ENCODE data around the gene GEMIN2.
"Not testable (repeated sequence)": the region's sequence is repeated elsewhere in the genome, so short reads cannot be mapped to it uniquely, and the experiment has no call there.

Gene GEMIN2

DNA sequence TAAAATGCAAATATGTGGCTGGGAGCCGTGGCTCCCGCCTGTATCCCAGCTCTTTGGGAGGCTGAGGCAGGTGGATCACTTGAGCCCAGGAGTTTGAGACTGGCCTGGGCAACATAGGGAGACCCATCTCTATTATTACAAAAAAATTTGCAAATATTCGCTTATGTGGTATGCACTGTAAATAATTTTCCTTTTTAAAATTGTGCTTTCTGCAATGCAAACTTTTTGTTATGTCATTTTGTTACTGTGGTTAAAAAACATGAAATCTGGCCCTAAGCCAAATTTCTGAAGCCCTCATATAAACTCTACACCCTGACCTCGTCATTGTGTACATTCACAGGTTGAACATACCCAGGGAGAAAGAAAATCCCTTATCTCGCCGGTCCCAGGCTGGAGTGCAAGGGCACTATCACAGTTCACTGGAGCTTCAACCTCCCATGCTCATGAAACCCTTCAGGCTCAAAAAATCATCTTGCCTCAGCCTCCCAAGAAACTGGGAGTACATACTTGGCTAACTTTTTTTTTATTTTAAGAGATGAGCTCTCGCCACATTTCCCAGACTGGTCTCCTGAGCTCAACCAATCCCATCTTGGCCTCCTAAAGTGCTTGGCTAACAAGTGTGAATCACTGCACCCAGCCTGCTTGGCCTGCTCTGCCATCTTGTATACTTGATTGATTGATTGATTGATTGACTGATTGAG lies 31.3 kb downstream of the GEMIN2 start:
- Histone ChIP-seq H3K36me3 (ENCODE audit: insufficient read depth, low read length) (peaks cover 8% of the 10 kb centered on the region; the same call in 1 of the 2 replicates), H3K9me3 (ENCODE audit: low read depth, low read length) (no peaks in the 10 kb centered on the region), H3K4me3 (no peak overlapping the region), H3K9ac (ENCODE audit: insufficient read length) (no peak overlapping the region), H3K27ac (no peak overlapping the region)
- TF ChIP-seq FOXP2 (optimal IDR thresholded peaks at IDR 0.05; ENCODE audit: control extremely low read depth, extremely low read length, insufficient read depth), result no peak
- TF ChIP-seq POLR2AphosphoS5 (IDR thresholded peaks at IDR 0.05; ENCODE audit: borderline replicate concordance, low read depth, low read length), result no peak
- TF ChIP-seq EZH2 (IDR thresholded peaks at IDR 0.05), result no peak
- DNase-seq (ENCODE audit: low read depth, low spot score), result no peak

DNA sequence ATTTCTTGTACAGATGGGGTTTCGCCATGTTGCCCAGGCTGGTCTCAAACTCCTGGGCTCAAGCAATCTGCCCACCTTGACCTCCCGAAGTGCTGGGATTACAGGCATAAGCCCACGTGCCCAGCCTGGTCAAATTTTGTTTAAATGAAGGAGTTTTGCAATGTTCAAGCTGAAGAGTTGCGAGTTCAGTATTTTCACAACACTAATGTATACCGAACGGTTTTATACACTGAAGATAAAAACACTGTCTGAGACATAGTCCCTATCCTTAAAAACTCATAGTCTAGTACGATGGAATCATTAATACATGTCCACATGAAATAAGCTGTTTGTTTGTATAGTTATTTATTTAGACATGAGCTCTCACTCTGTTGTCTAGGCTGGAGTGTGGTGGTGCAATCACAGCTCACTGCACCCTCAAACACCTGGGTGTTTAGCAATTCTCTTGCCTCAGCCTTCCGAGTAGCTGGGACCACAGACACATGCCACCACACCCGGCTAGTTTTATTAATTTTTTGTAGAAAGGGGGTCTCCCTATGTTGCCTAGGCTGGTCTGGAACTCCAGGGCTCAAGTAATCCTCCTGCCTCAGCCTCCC lies 40.6 kb downstream of the GEMIN2 start:
- DNase-seq (ENCODE audit: low read depth, low spot score), result no peak
- Histone ChIP-seq H3K4me3 (no peak overlapping the region), H3K36me3 (ENCODE audit: insufficient read depth, low read length) (peaks cover 12% of the 10 kb centered on the region), H3K27ac (no peak overlapping the region), H3K9me3 (ENCODE audit: low read depth, low read length) (no peaks in the 10 kb centered on the region), H3K9ac (ENCODE audit: insufficient read length) (no peak overlapping the region)
- TF ChIP-seq EZH2 (IDR thresholded peaks at IDR 0.05), result no peak

DNA sequence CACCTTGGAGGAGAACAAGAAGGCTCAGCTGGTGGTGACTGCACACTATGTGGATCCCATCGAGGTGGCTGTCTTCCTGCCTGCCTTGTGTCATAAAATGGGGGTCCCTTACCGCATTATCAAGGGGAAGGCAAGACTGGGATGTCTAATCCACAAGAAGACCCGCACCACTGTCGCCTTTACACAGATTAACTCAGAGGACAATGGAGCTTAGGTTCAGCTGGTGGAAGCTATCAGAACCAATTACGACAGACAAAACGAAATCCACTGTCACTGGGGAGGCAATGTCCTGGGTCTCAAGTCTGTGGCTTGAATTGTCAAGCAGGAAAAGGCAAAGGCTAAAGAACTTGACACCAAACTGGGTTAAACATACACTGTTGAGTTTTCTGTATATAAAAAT lies 43.4 kb downstream of the GEMIN2 start:
- Histone ChIP-seq H3K9ac (ENCODE audit: insufficient read length) (no peak overlapping the region), H3K27ac (no peak overlapping the region), H3K9me3 (ENCODE audit: low read depth, low read length) (no peaks in the 10 kb centered on the region), H3K4me3 (no peak overlapping the region), H3K36me3 (ENCODE audit: insufficient read depth, low read length) (peaks cover 20% of the 10 kb centered on the region; the same call in 1 of the 2 replicates)
- no peak for TF ChIP-seq POLR2AphosphoS5 (IDR thresholded peaks at IDR 0.05; ENCODE audit: borderline replicate concordance, low read depth, low read length)
- TF ChIP-seq EZH2 (IDR thresholded peaks at IDR 0.05), result no peak
- no peak for DNase-seq (ENCODE audit: low read depth, low spot score)

DNA sequence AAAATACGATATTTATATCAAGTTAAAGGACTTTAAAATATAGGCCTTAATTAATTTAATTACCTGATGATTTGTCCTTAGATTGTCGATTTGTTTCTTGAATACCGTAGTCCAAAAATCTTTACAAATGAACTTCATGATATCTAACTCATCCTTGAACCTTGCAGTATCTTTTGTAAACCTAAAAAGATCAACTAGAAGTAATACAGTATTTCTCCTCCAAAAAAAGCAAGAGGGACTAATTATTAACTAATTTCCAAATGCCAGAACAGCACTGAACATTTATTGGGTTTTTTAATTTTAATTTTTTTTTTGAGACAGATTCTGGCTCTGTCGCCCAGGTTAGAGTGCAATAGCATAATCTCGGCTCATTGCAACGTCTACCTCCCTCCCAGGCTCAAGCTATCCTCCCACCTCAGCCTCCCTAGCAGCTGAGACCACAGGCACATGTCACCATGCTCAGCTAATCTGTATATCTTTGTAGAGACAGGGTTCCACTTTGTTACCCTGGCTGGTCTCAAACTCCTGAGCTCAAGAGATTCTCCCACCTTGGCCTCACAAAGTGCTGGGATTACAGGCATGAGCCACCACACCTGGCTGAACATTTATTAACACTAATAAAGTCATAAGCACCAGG lies 44.2 kb downstream of the GEMIN2 start:
- H3K4me3 ChIP-seq, result no peak overlapping the region
- no peak for DNase-seq (ENCODE audit: low read depth, low spot score)
- H3K9ac ChIP-seq (ENCODE audit: insufficient read length), result no peak overlapping the region
- no peaks in the 10 kb centered on the region for H3K9me3 ChIP-seq (ENCODE audit: low read depth, low read length)
- peaks cover 25% of the 10 kb centered on the region; the same call in 1 of the 2 replicates for H3K36me3 ChIP-seq (ENCODE audit: insufficient read depth, low read length)
- TF ChIP-seq EZH2 (IDR thresholded peaks at IDR 0.05) (no peak), FOXP2 (optimal IDR thresholded peaks at IDR 0.05; ENCODE audit: control extremely low read depth, extremely low read length, insufficient read depth) (no peak)
- H3K27ac ChIP-seq, result no peak overlapping the region

DNA sequence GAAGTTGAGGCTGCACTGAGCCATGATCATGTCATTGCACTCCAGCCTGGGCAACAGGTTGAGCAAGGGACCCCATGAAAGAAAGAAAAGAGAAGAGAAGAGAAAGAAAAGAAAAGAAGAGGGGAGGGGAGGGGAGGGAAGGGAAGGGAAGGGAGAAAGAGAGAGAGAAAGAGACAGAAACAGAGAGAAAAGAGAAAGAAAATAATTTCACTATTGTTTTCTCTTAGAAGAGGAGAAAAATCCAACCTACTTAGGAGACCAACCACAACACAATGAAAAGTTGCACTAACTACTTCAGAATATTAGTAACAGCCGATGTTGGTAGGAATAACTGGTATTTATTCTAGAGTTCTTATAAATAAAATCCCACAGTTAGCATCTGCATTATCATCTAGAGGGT lies 46.4 kb downstream of the GEMIN2 start:
- Histone ChIP-seq H3K9me3 (ENCODE audit: low read depth, low read length) (no peaks in the 10 kb centered on the region), H3K27ac (no peak overlapping the region), H3K36me3 (ENCODE audit: insufficient read depth, low read length) (peaks cover 25% of the 10 kb centered on the region; the same call in 1 of the 2 replicates), H3K4me3 (no peak overlapping the region), H3K9ac (ENCODE audit: insufficient read length) (no peak overlapping the region)
- DNase-seq (ENCODE audit: low read depth, low spot score), result no peak
- no peak for TF ChIP-seq POLR2AphosphoS5 (IDR thresholded peaks at IDR 0.05; ENCODE audit: borderline replicate concordance, low read depth, low read length)
- TF ChIP-seq FOXP2 (optimal IDR thresholded peaks at IDR 0.05; ENCODE audit: control extremely low read depth, extremely low read length, insufficient read depth), result no peak
- no peak for TF ChIP-seq EZH2 (IDR thresholded peaks at IDR 0.05)

DNA sequence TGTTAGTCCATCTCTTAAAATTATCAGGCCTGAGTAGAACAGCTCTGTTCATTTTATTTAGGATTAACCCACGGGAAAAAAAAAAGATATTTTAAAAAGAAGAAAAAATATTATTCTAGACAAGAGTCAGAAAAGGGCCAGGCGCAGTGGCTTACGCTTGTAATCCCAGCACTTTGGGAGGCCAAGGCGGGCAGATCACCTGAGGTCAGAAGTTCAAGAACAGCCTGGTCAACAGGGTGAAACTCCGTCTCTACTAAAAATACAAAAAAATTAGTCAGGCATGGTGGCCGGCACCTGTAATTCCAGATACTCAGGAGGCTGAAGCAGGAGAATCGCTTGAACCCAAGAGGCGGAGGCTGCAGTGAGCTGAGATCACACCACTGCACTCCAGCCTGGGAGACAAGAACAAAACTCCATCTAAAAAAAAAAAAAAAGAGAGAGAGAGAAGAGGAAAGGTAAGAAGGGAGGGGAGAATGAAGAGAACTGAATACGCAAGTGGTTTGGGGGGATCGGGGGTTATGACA lies 53.7 kb downstream of the GEMIN2 start:
- peak overlapping the region; percentile 92 for H3K9ac ChIP-seq (ENCODE audit: insufficient read length)
- H3K4me3 ChIP-seq, result not testable (repeated sequence)

DNA sequence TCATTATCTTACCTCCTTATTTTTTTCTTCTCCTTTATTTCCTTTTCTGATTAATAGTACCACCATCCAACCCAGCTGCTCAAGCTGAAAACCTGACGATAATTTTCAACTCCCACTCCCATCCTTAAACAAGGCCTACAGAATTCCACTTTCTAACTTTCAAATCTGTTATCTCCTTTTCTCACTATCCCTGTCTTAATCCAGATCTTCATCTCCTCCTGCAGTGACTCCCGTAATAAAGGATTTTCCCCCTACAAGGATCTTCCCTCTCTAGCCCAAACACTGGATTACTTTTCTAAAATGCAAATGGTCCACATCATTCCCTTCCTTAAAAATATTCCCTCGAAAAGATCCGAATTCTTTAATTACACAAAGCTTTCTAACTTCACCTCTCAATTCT lies 54.5 kb downstream of the GEMIN2 start:
- peaks cover 6% of the 10 kb centered on the region for H3K36me3 ChIP-seq (ENCODE audit: insufficient read depth, low read length)
- peak overlapping the region; percentile 92 for H3K9ac ChIP-seq (ENCODE audit: insufficient read length)
- TF ChIP-seq EZH2 (IDR thresholded peaks at IDR 0.05), result no peak
- no peak for TF ChIP-seq FOXP2 (optimal IDR thresholded peaks at IDR 0.05; ENCODE audit: control extremely low read depth, extremely low read length, insufficient read depth)
- no peak for TF ChIP-seq POLR2AphosphoS5 (IDR thresholded peaks at IDR 0.05; ENCODE audit: borderline replicate concordance, low read depth, low read length)
- peak overlapping the region; percentile 95 for H3K4me3 ChIP-seq
- DNase-seq (ENCODE audit: low read depth, low spot score), result no peak
- no peaks in the 10 kb centered on the region for H3K9me3 ChIP-seq (ENCODE audit: low read depth, low read length)
- H3K27ac ChIP-seq, result no peak overlapping the region

More for the DNA sequence above, 53.7 kb downstream of the GEMIN2 start:
- H3K9me3 ChIP-seq (ENCODE audit: low read depth, low read length); DNase-seq (ENCODE audit: low read depth, low spot score); H3K27ac ChIP-seq; H3K36me3 ChIP-seq (ENCODE audit: insufficient read depth, low read length): not testable (repeated sequence)

DNA sequence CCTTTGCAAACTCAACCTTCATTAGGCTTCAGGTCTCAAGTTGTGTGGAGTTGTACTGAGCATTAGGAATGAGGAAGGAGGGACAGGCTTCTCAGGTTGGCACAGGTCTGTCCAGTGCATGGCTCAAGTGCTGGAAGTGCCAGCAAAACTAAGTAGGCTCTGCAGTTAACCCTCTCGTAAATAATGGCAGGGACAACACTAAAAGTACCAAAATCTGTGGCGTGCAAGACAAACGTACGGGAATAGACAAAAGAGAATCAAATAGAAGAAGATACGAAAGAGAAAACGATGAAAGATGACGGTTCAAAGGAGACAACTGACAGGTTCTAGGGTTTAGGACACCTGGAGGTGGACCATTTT lies 55.4 kb downstream of the GEMIN2 start:
- TF ChIP-seq EZH2 (IDR thresholded peaks at IDR 0.05) (no peak), POLR2AphosphoS5 (IDR thresholded peaks at IDR 0.05; ENCODE audit: borderline replicate concordance, low read depth, low read length) (no peak), FOXP2 (optimal IDR thresholded peaks at IDR 0.05; ENCODE audit: control extremely low read depth, extremely low read length, insufficient read depth) (no peak)
- Histone ChIP-seq H3K36me3 (ENCODE audit: insufficient read depth, low read length) (peaks cover 6% of the 10 kb centered on the region), H3K9ac (ENCODE audit: insufficient read length) (peak overlapping the region; percentile 92), H3K27ac (0 out of 2 replicates have a peak overlapping the region, but pooled peaks have one; percentile 90), H3K9me3 (ENCODE audit: low read depth, low read length) (no peaks in the 10 kb centered on the region), H3K4me3 (peak overlapping the region; percentile 95)
- no peak for DNase-seq (ENCODE audit: low read depth, low spot score)
